Measurements from ENCODE around the gene OR10D3. TPM values are rescaled to one million over a fixed set of nuclear protein-coding genes. Genes with fewer than 3 reads are reported as not detected.

OR10D3 gene
- total RNA-seq, 1 donor from 2014 or later: not detected

Other genes starting within 250 kb of the OR10D3 start
- not detected for gene OR4D5, start 243.7 kb upstream of the OR10D3 start, total RNA-seq
- not detected for gene OR6T1, start 239.5 kb upstream of the OR10D3 start, total RNA-seq
- not detected for gene OR10S1, start 205.6 kb upstream of the OR10D3 start, total RNA-seq
- not detected for gene OR10G6, start 188.2 kb upstream of the OR10D3 start, total RNA-seq
- gene OR10G4, start 170.3 kb upstream of the OR10D3 start, total RNA-seq: not detected
- gene OR10G9, start 160.3 kb upstream of the OR10D3 start, total RNA-seq: not detected
- gene OR10G8, start 156.5 kb upstream of the OR10D3 start, total RNA-seq: not detected
- gene OR10G7, start 142.0 kb upstream of the OR10D3 start, total RNA-seq: not detected
- gene VWA5A, start 67.9 kb upstream of the OR10D3 start, total RNA-seq: 14.6 TPM
- gene OR8G1, start 57.8 kb downstream of the OR10D3 start, total RNA-seq: not detected
- not detected for gene OR8G5, start 73.0 kb downstream of the OR10D3 start, total RNA-seq
- not detected for gene OR8D1, start 130.6 kb downstream of the OR10D3 start, total RNA-seq
- not detected for gene OR8D2, start 136.9 kb downstream of the OR10D3 start, total RNA-seq
- not detected for gene OR8B2, start 201.2 kb downstream of the OR10D3 start, total RNA-seq
- not detected for gene OR8B3, start 215.7 kb downstream of the OR10D3 start, total RNA-seq
- not detected for gene OR8B4, start 241.5 kb downstream of the OR10D3 start, total RNA-seq

All from mesenteric fat pad (tissue), 1 donor.